HepG2 (cell line): ENCODE data around the gene NAPEPLD. TPM values are rescaled to one million over a fixed set of nuclear protein-coding genes. Genes with fewer than 3 reads are reported as not detected.
A peak's percentile ranks its signal among the peaks of the same experiment; 100 is the strongest.

Experiments
- CENPT ChIP-seq: sonication (generic); formaldehyde crosslinking; IDR thresholded peaks from 2 replicates; pipeline ENCODE4 v1.8.0; 2022; ENCODE audit warnings: low read depth, mild to moderate bottlenecking, moderate library complexity, missing genetic modification reagents
- HBP1 ChIP-seq: IDR thresholded peaks from 2 replicates; pipeline ENCODE4 v1.6.1; 2016; ENCODE audit warnings: low read depth, control low read depth
- HMG20B ChIP-seq: conservative IDR thresholded peaks from 2 replicates; pipeline ENCODE4 v1.6.1; 2016; ENCODE audit warnings: missing genetic modification reagents, missing compliant biosample characterization
- HOXA9 ChIP-seq: sonication (generic); formaldehyde crosslinking; IDR thresholded peaks from 2 replicates; pipeline ENCODE4 v1.8.1; 2022; ENCODE audit warnings: missing genetic modification reagents, mild to moderate bottlenecking, moderate library complexity, borderline replicate concordance
- KDM5A ChIP-seq: fragments of 200-600 bp; sonication (generic); IDR thresholded peaks from 2 replicates; pipeline ENCODE4 v1.7.0; 2018; ENCODE audit warnings: antibody characterized with exemption, mild to moderate bottlenecking, low read length, borderline replicate concordance
- KLF12 ChIP-seq: sonication (generic); formaldehyde crosslinking; IDR thresholded peaks from 2 replicates; pipeline ENCODE4 v1.4.0; 2020; ENCODE audit warnings: missing genetic modification reagents, borderline replicate concordance
- PBX3 ChIP-seq: sonication (generic); formaldehyde crosslinking; IDR thresholded peaks from 2 replicates; pipeline ENCODE4 v1.8.1; 2023; ENCODE audit warnings: missing genetic modification reagents, inconsistent platforms, borderline replicate concordance
- RARA ChIP-seq: IDR thresholded peaks from 2 replicates; pipeline ENCODE4 v1.6.1; 2016; ENCODE audit warnings: missing genetic modification reagents, missing compliant biosample characterization
- REL ChIP-seq: sonication (generic); formaldehyde crosslinking; conservative IDR thresholded peaks from 2 replicates; pipeline ENCODE4 v1.8.0; 2022; ENCODE audit warnings: mild to moderate bottlenecking, missing genetic modification reagents, moderate library complexity
- SMARCE1 ChIP-seq: fragments of 450-650 bp; IDR thresholded peaks from 2 replicates; pipeline ENCODE4 v1.6.1; 2017; ENCODE audit warnings: borderline replicate concordance
- ZNF501 ChIP-seq: sonication (generic); formaldehyde crosslinking; IDR thresholded peaks from 2 replicates; pipeline ENCODE4 v1.5.1; 2020; ENCODE audit warnings: mild to moderate bottlenecking, moderate library complexity, missing genetic modification reagents
- ZNF710 ChIP-seq: sonication (generic); formaldehyde crosslinking; IDR thresholded peaks from 2 replicates; pipeline ENCODE4 v1.5.0; 2020; ENCODE audit warnings: mild to moderate bottlenecking, missing genetic modification reagents, borderline replicate concordance
- ZNF740 ChIP-seq: sonication (generic); formaldehyde crosslinking; IDR thresholded peaks from 2 replicates; pipeline ENCODE4 v1.4.0; 2020; ENCODE audit warnings: missing genetic modification reagents
- polyA plus RNA-seq, 8 experiments: library from polyadenylated mRNA; depleted of rRNA in 3 of 8; stranded (reverse) in 7 of 8; unstranded in 1 of 8; fragments of >200 nt; fragmentation: Illumina TruSeq in 4 of 8; extraction: Trizol in 4 of 8; gene quantifications; 2 replicates each; pipeline versions ENCODE4 v1.2.1 to v1.2.3, GENCODE V29; 2011 to 2016; ENCODE audit warnings: low read depth in 4 of 8, missing spikeins in 1 of 8, mixed read lengths in 1 of 8; ENCODE audit not compliant: insufficient read depth in 1 of 8
- total RNA-seq, 5 experiments: library from RNA; depleted of rRNA; stranded (reverse); fragments of >200 nt; fragmentation: Illumina TruSeq; extraction: Trizol; gene quantifications; 2 replicates each; pipeline ENCODE4 v1.2.3, GENCODE V29; 2016; ENCODE audit warnings: low read depth in 1 of 5
- TF ChIP-seq, protein P1 (sequence below): IDR thresholded peaks from 2 replicates; pipeline ENCODE4 v1.6.1; 2016; ENCODE audit warnings: mild to moderate bottlenecking
- TF ChIP-seq, protein P2 (sequence below): sonication (generic); formaldehyde crosslinking; IDR thresholded peaks from 2 replicates; pipeline ENCODE4 v1.8.1; 2023; ENCODE audit warnings: missing genetic modification reagents, mild to moderate bottlenecking, borderline replicate concordance
- TF ChIP-seq, protein P3 (sequence below): IDR thresholded peaks from 2 replicates; pipeline ENCODE4 v1.6.1; 2012; ENCODE audit warnings: low read depth, low read length, improper control_type of control experiment
- TF ChIP-seq, protein P4 (sequence below): sonication (generic); formaldehyde crosslinking; IDR thresholded peaks from 2 replicates; pipeline ENCODE4 v1.8.0; 2022; ENCODE audit warnings: mild to moderate bottlenecking, missing genetic modification reagents; ENCODE audit not compliant: insufficient replicate concordance

The NAPEPLD gene
- total and polyA plus RNA-seq, 2 of the 13 experiments (the other 11 are each of a cell fraction or from before 2014, with no cell fraction given), result 3.4 to 5.6 TPM

DNA sequence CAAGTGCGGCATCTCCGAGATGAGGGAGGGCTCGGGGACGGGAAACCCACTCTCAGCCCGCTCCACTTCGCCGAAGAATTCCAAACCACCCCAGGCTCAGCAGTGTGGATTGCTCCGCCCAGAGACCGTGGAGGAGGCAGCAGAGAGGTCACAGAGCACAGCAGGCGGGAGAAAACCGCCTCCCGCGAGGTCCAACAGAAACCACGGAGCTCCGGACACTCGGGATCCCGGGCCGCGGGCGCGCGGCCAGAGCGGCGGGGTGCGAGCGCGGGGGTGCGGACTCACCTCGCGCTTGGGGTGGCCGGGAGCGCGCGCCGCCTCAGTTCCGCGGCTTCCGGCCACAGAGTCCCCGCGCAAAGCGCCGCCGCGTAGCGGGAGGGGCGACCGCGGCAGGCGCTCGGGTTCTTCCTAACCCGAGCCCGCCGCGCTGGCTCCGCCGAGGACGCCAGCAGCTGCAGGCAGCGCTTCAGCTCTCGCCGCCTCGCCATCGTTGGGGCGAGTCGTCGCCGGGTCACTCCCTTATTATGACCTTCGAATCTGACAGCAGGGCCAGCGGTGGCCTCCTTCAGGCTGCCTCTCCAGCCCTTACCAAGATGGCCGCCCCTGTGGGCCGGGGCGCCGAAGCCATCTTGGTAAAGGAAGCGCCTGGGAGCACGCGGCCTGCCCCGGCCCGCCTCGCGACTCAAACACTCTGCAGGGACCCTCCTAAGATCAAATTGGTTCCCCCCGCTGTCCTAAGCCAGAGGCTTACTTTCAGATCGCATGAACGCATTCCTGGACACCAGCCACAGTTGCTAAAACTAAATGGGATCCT lies at the start of gene NAPEPLD (continued):
- TF ChIP-seq, protein P1, sequence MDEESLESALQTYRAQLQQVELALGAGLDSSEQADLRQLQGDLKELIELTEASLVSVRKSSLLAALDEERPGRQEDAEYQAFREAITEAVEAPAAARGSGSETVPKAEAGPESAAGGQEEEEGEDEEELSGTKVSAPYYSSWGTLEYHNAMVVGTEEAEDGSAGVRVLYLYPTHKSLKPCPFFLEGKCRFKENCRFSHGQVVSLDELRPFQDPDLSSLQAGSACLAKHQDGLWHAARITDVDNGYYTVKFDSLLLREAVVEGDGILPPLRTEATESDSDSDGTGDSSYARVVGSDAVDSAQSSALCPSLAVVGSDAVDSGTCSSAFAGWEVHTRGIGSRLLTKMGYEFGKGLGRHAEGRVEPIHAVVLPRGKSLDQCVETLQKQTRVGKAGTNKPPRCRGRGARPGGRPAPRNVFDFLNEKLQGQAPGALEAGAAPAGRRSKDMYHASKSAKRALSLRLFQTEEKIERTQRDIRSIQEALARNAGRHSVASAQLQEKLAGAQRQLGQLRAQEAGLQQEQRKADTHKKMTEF (CRISPR knock-in tag), result peak; percentile 74; the same call in 1 of the 2 replicates
- TF ChIP-seq HBP1 (CRISPR knock-in tag), result no peak
- peak; percentile 46; the same call in 1 of the 2 replicates for TF ChIP-seq KLF12
- TF ChIP-seq REL (CRISPR knock-in tag), result 0 out of 2 replicates have a peak, but pooled peaks have one; percentile 34
- peak; percentile 16; the same call in 1 of the 2 replicates for TF ChIP-seq PBX3
- no peak; the same call in 1 of the 2 replicates for TF ChIP-seq HOXA9 (CRISPR knock-in tag)
- TF ChIP-seq ZNF501, result peak; percentile 72
- no peak for TF ChIP-seq ZNF740 (CRISPR knock-in tag)
- no peak for TF ChIP-seq CENPT (CRISPR knock-in tag)
- TF ChIP-seq, protein P2, sequence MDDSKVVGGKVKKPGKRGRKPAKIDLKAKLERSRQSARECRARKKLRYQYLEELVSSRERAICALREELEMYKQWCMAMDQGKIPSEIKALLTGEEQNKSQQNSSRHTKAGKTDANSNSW (CRISPR knock-in tag), result no peak
- TF ChIP-seq, protein P3, sequence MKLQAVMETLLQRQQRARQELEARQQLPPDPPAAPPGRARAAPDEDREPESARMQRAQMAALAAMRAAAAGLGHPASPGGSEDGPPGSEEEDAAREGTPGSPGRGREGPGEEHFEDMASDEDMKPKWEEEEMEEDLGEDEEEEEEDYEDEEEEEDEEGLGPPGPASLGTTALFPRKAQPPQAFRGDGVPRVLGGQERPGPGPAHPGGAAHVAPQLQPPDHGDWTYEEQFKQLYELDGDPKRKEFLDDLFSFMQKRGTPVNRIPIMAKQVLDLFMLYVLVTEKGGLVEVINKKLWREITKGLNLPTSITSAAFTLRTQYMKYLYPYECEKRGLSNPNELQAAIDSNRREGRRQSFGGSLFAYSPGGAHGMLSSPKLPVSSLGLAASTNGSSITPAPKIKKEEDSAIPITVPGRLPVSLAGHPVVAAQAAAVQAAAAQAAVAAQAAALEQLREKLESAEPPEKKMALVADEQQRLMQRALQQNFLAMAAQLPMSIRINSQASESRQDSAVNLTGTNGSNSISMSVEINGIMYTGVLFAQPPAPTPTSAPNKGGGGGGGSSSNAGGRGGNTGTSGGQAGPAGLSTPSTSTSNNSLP, result no peak
- no peak; the same call in none of the 2 replicates for TF ChIP-seq RARA (CRISPR knock-in tag)
- TF ChIP-seq HMG20B (CRISPR knock-in tag), result no peak
- TF ChIP-seq ZNF710 (CRISPR knock-in tag), result no peak
- TF ChIP-seq, protein P4, sequence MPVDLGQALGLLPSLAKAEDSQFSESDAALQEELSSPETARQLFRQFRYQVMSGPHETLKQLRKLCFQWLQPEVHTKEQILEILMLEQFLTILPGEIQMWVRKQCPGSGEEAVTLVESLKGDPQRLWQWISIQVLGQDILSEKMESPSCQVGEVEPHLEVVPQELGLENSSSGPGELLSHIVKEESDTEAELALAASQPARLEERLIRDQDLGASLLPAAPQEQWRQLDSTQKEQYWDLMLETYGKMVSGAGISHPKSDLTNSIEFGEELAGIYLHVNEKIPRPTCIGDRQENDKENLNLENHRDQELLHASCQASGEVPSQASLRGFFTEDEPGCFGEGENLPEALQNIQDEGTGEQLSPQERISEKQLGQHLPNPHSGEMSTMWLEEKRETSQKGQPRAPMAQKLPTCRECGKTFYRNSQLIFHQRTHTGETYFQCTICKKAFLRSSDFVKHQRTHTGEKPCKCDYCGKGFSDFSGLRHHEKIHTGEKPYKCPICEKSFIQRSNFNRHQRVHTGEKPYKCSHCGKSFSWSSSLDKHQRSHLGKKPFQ (CRISPR knock-in tag), result no peak
- TF ChIP-seq SMARCE1, result no peak
- TF ChIP-seq KDM5A, result peak; percentile 27; the same call in 1 of the 2 replicates
